Spleen (tissue), 11 donors: Measurements from ENCODE around the gene GPAT3. TPM values are rescaled to one million over a fixed set of nuclear protein-coding genes. Genes with fewer than 3 reads are reported as not detected.

Experiments used
- DNase-seq: peaks from one replicate; pipeline ENCODE4 v3.0.0-alpha.2; 2020
- H3K27ac ChIP-seq, 8 donors: fragments of 200-600 bp; sonication (generic) in 7 of 8; 1 replicate in 4 of 8; 2 replicates in 4 of 8; pipeline versions ENCODE4 v1.5.0 to v1.8.0; 2016 to 2021; ENCODE audit warnings: inconsistent platforms in 4 of 8, mild to moderate bottlenecking in 4 of 8, moderate library complexity in 1 of 8
- H3K27me3 ChIP-seq, 7 donors: fragments of 200-600 bp; sonication (generic) in 6 of 7; replicated peaks in 1 of 7; 1 replicate in 4 of 7; 2 replicates in 3 of 7; pipeline versions ENCODE4 v1.5.0 to v1.8.0; 2016 to 2021; ENCODE audit warnings: inconsistent platforms in 3 of 7, mild to moderate bottlenecking in 1 of 7
- H3K36me3 ChIP-seq, 6 donors: fragments of 200-600 bp; sonication (generic) in 5 of 6; 1 replicate in 4 of 6; 2 replicates in 2 of 6; pipeline versions ENCODE4 v1.5.0 to v1.8.0; 2016 to 2021; ENCODE audit warnings: inconsistent platforms in 2 of 6
- H3K4me1 ChIP-seq, 6 donors: fragments of 200-600 bp; sonication (generic) in 5 of 6; 1 replicate in 3 of 6; 2 replicates in 3 of 6; pipeline versions ENCODE4 v1.5.0 to v1.8.0; 2016 to 2021; ENCODE audit warnings: inconsistent platforms in 3 of 6
- H3K4me3 ChIP-seq, 8 donors: fragments of 200-600 bp; sonication (generic) in 7 of 8; 1 replicate in 4 of 8; 2 replicates in 4 of 8; pipeline versions ENCODE4 v1.5.0 to v1.8.0; 2016 to 2021; ENCODE audit warnings: inconsistent platforms in 4 of 8, mild to moderate bottlenecking in 4 of 8, moderate library complexity in 2 of 8
- H3K9me3 ChIP-seq, 8 donors: fragments of 200-600 bp; sonication (generic) in 7 of 8; 1 replicate in 4 of 8; 2 replicates in 4 of 8; pipeline versions ENCODE4 v1.5.0 to v1.8.0; 2016 to 2021; ENCODE audit warnings: inconsistent platforms in 4 of 8
- POLR2A ChIP-seq, 3 donors: fragments of 450-650 bp; IDR thresholded peaks; one replicate each; pipeline ENCODE4 v1.5.1; 2017; ENCODE audit warnings: antibody characterized with exemption in 3 of 3, mild to moderate bottlenecking in 1 of 3
- POLR2AphosphoS5 ChIP-seq, 3 donors: sonication (generic); formaldehyde crosslinking; IDR thresholded peaks; one replicate each; pipeline ENCODE4 v1.5.1; 2017; ENCODE audit warnings: antibody characterized with exemption in 3 of 3
- WGBS, 5 donors: extraction: QIAGEN DNeasy Blood & Tissue Kit in 3 of 5; methylation state at CpG; one replicate each; pipeline versions ENCODE4 v1.1.5 to v1.1.7; 2013 to 2018; 5-methylcytosine and 5-hydroxymethylcytosine counted together
- intact Hi-C: fragments of 100-400 bp; cut with DNase I; formaldehyde crosslinking; loops from one replicate; pipeline ENCODE4 v1.15.0; 2023; ENCODE audit warnings: low total_unique reads
- polyA plus RNA-seq, 3 donors: library from polyadenylated mRNA; stranded (reverse); fragments of 200-250 nt; gene quantifications; one replicate each; pipeline ENCODE4 v1.2.1, GENCODE V29; 2013
- total RNA-seq, 7 donors: library from RNA; depleted of rRNA in 3 of 7; stranded (reverse); fragments of >200 nt in 3 of 7; fragmentation: NEBNext Ultra II Directional in 4 of 7; extraction: Animal tissue kit (Norgen Biotek cat#: 25700) in 4 of 7; gene quantifications; one replicate each; pipeline versions ENCODE4 v1.1.0 to v1.2.1, GENCODE V29; 2016 to 2021
- TF ChIP-seq, protein P1 (sequence below), 11 experiments: fragments of 200-600 bp in 7 of 11; fragments of 450-650 bp in 4 of 11; sonication (generic) in 4 of 11; IDR thresholded peaks in 8 of 11; conservative IDR thresholded peaks in 3 of 11; 1 replicate in 7 of 11; 2 replicates in 4 of 11; pipeline versions ENCODE4 v1.4.0 to v1.8.0; 2016 to 2021; ENCODE audit warnings: antibody characterized with exemption in 11 of 11, inconsistent platforms in 4 of 11, mild to moderate bottlenecking in 1 of 11
- donor health status: healthy with polysubstance abuse.
- donor health status: DM: no; HTN: no; CAD: no; lungs with moderate emphysema.
- donor health status: DM: no; HTN: no; CAD: no.
- donor health status: Bipolar disorder and iron deficiency.
- donor health status: healthy.
- donor health status: DM: no; HTN: no; CAD: no.
- donor health status: DM: yes; HTN: yes; CAD: no.

The GPAT3 gene
- total and polyA plus RNA-seq, 10 donors, result 0.70 to 29.1 (median 9.4) TPM

DNA sequence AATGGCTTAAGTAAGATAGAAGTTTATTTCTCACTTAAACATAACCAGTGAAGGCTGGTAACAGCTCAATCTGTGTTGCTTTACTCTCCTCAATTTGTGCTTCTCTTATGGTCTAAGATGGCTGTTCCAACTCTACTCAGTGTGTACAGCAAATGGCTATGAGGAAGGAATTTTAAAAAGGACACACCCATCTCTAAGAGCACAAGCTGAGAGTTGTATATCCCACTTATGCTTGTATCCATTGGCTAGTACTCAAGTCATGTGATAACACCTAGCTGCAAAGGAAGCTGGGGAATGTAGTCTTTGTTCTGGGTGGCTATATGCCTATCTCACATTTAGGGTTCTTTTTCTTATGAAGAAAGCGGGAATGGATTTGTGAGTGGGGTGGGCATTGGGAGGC, 63.3 kb downstream of the GPAT3 start:
- no peaks in the 10 kb centered on the region for H3K9me3 ChIP-seq
- TF ChIP-seq, protein P1, sequence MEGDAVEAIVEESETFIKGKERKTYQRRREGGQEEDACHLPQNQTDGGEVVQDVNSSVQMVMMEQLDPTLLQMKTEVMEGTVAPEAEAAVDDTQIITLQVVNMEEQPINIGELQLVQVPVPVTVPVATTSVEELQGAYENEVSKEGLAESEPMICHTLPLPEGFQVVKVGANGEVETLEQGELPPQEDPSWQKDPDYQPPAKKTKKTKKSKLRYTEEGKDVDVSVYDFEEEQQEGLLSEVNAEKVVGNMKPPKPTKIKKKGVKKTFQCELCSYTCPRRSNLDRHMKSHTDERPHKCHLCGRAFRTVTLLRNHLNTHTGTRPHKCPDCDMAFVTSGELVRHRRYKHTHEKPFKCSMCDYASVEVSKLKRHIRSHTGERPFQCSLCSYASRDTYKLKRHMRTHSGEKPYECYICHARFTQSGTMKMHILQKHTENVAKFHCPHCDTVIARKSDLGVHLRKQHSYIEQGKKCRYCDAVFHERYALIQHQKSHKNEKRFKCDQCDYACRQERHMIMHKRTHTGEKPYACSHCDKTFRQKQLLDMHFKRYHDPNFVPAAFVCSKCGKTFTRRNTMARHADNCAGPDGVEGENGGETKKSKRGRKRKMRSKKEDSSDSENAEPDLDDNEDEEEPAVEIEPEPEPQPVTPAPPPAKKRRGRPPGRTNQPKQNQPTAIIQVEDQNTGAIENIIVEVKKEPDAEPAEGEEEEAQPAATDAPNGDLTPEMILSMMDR (IDR thresholded peaks at IDR 0.05 in 8 of 11, conservative IDR thresholded peaks at IDR 0.05 in 3 of 11), result no peak
- TF ChIP-seq POLR2A (IDR thresholded peaks at IDR 0.05) (no peak), POLR2AphosphoS5 (IDR thresholded peaks at IDR 0.05) (no peak)
- WGBS, 5 donors, result 0 to 94% (median 85%) methylated on average over 1 of the region's 1 CpG
- H3K4me3 ChIP-seq, result no peak overlapping the region
- H3K27me3 ChIP-seq, result no peaks in the 10 kb centered on the region
- H3K4me1 ChIP-seq, result peaks cover 0 to under 1% (median 0%) of the 10 kb centered on the region in 6 donors
- intact Hi-C loops, result no loop called here
- DNase-seq, result no peak
- peaks cover 0 to 52% (median 0%) of the 10 kb centered on the region in 6 donors for H3K36me3 ChIP-seq
- no peak overlapping the region for H3K27ac ChIP-seq

DNA sequence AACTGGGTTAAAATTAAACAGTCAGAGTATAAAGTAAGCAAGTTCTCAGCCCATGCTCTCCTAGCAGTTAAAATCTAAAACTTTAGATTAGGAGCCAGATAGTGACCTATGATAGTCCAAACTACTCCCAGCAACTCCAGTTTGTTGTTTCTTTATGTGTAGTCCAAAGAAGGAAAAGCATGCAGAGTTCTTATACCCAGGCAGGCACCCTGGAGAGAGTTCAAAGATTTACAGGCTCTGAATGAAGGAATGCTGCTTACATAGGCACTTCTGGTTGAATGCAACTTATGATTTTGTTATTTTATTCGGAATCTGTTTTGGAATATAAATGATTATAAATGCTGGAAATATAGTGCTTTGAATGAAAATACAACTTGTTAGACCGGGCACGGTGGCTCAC, 67.2 kb downstream of the GPAT3 start:
- TF ChIP-seq, protein P1 (IDR thresholded peaks at IDR 0.05 in 8 of 11, conservative IDR thresholded peaks at IDR 0.05 in 3 of 11), result no peak
- TF ChIP-seq POLR2AphosphoS5 (IDR thresholded peaks at IDR 0.05), result no peak
- no peak for TF ChIP-seq POLR2A (IDR thresholded peaks at IDR 0.05)
- Histone ChIP-seq H3K4me1 (peaks cover 0 to 7% (median 0%) of the 10 kb centered on the region in 6 donors), H3K4me3 (no peak overlapping the region), H3K27ac (no peak overlapping the region), H3K36me3 (peaks cover 0 to 29% (median 0%) of the 10 kb centered on the region in 6 donors), H3K9me3 (no peaks in the 10 kb centered on the region), H3K27me3 (no peaks in the 10 kb centered on the region)
- intact Hi-C loops, result no loop called here
- DNase-seq, result no peak
- 86 to 96% (median 93%) methylated on average over 3 of the region's 3 CpGs for WGBS, 5 donors

DNA sequence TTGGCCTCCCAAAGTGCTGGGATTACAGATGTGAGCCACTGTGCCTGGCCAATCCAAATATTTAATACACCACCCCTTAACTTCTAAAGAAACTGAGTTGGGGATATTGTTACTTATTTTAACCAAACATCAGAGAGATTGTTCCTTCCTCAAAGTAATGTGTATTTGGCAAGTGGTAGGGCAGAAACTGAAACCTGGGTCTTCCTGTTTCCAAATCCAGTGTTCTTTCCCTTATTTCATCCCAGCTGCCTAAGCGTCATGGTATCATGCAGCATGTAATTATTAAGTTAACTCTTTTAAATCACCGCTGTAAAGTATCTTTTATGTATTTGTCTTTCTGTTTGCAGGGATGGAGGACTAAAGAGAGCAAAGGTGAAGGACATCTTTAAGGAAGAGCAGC, 68.4 kb downstream of the GPAT3 start:
- H3K4me3 ChIP-seq, result no peak overlapping the region
- peaks cover 0 to 7% (median 0%) of the 10 kb centered on the region in 6 donors for H3K4me1 ChIP-seq
- no peak for TF ChIP-seq POLR2AphosphoS5 (IDR thresholded peaks at IDR 0.05)
- TF ChIP-seq, protein P1 (IDR thresholded peaks at IDR 0.05 in 8 of 11, conservative IDR thresholded peaks at IDR 0.05 in 3 of 11), result no peak
- TF ChIP-seq POLR2A (IDR thresholded peaks at IDR 0.05), result no peak
- H3K36me3 ChIP-seq, result peaks cover 0 to 17% (median 0%) of the 10 kb centered on the region in 6 donors
- no peaks in the 10 kb centered on the region for H3K9me3 ChIP-seq
- no peak for DNase-seq
- no peak overlapping the region for H3K27ac ChIP-seq
- 68 to 86% (median 77%) methylated on average over 2 of the region's 2 CpGs for WGBS, 5 donors
- H3K27me3 ChIP-seq, result no peaks in the 10 kb centered on the region
- intact Hi-C loops, result no loop called here

DNA sequence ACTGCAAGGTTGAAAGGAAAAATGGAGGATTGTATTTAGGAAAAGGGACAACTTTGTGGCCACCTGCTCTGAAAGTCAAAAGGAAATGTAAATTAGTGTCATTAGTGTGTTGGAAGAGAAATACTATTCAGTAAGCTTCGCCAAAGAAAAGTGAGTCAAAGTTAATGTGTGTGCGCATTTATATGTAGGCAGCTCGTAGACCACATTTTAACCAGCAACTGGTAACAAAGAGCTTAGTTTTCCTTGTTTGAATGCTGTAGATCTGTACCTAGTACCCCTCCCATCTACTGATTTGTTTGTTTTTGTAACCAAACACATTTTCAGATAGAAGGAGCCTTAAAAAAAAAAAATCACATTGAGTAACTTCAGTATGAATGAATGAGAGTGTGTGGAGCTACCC, 69.3 kb downstream of the GPAT3 start:
- Histone ChIP-seq H3K27me3 (no peaks in the 10 kb centered on the region), H3K4me3 (no peak overlapping the region), H3K9me3 (no peaks in the 10 kb centered on the region), H3K27ac (no peak overlapping the region), H3K4me1 (peaks cover 0 to 7% (median 0%) of the 10 kb centered on the region in 6 donors), H3K36me3 (peaks cover 0 to 13% (median 0%) of the 10 kb centered on the region in 6 donors)
- TF ChIP-seq, protein P1 (IDR thresholded peaks at IDR 0.05 in 8 of 11, conservative IDR thresholded peaks at IDR 0.05 in 3 of 11), result no peak
- TF ChIP-seq POLR2AphosphoS5 (IDR thresholded peaks at IDR 0.05), result no peak
- TF ChIP-seq POLR2A (IDR thresholded peaks at IDR 0.05), result no peak
- no peak for DNase-seq
- intact Hi-C loops, result no loop called here
- 75 to 97% (median 83%) methylated on average over 3 of the region's 3 CpGs for WGBS, 5 donors
